A549 (cell line): ENCODE measurements around the gene IL17B. TPM values are rescaled to one million over a fixed set of nuclear protein-coding genes. Genes with fewer than 3 reads are reported as not detected.

Experiments used
- ATAC-seq, 2 experiments: fragments of 200-7000 bp in 1 of 2; fragments of >200 bp in 1 of 2; cut with Nextera tagmentation in 1 of 2; cut with Tn5 transposase in 1 of 2; 3 replicates each; pipeline versions ENCODE4 v1.8.0 to v1.9.1; 2018 to 2020; ENCODE audit warnings: mild to moderate bottlenecking in 1 of 2, moderate library complexity in 1 of 2
- CTCF ChIA-PET: fragments of 300-600 bp; sonication (Branson Sonifier 250); formaldehyde crosslinking; extraction: SDS; loops from one replicate; lab custom pipeline; 2021; ENCODE audit warnings: antibody characterized with exemption, inconsistent platforms; lab: Yijun Ruan, JAX
- POLR2A ChIA-PET: fragments of 350-600 bp; formaldehyde crosslinking; extraction: SDS; loops from one replicate; lab custom pipeline; 2021; ENCODE audit warnings: antibody characterized with exemption, inconsistent platforms; lab: Yijun Ruan, JAX
- DNase-seq, 2 experiments: peaks; one replicate each; pipeline versions ENCODE4 v3.0.0 to v3.0.0-alpha.2; 2011 to 2016; ENCODE audit warnings: low read depth in 1 of 2, low spot score in 1 of 2
- FAIRE-seq: peaks from 2 replicates; lab custom pipeline; 2011; peaks lifted over from hg19 to GRCh38; lab: Jason Lieb, UNC
- H3K27ac ChIP-seq, 2 experiments: fragments of >200 bp; sonication (Bioruptor Twin); formaldehyde crosslinking; 3 replicates each; pipeline ENCODE4 v1.5.1; 2016 to 2017
- H3K4me1 ChIP-seq: fragments of >200 bp; sonication (Bioruptor Twin); formaldehyde crosslinking; 3 replicates; pipeline ENCODE4 v1.6.1; 2016
- H3K4me2 ChIP-seq: fragments of >200 bp; sonication (Bioruptor Twin); formaldehyde crosslinking; 3 replicates; pipeline ENCODE4 v1.6.1; 2016
- H3K4me3 ChIP-seq: fragments of >200 bp; sonication (Bioruptor Twin); formaldehyde crosslinking; 3 replicates; pipeline ENCODE4 v1.5.1; 2016
- H3K9me3 ChIP-seq: fragments of >200 bp; sonication (Bioruptor Twin); formaldehyde crosslinking; 3 replicates; pipeline ENCODE4 v1.6.1; 2016
- CHD2 ChIP-seq: fragments of 150-350 bp; IDR thresholded peaks from 2 replicates; pipeline ENCODE4 v1.6.1; 2014; ENCODE audit warnings: low read length; ENCODE audit not compliant: partially characterized antibody
- EHF ChIP-seq: fragments of 250-450 bp; sonication (Bioruptor Pico); IDR thresholded peaks from 2 replicates; pipeline ENCODE4 v1.5.0; 2020; ENCODE audit warnings: mild to moderate bottlenecking
- EHMT2 ChIP-seq: fragments of 200-600 bp; sonication (generic); IDR thresholded peaks from 2 replicates; pipeline ENCODE4 v1.6.1; 2016; ENCODE audit warnings: antibody characterized with exemption, low read depth, mild to moderate bottlenecking, moderate library complexity
- EP300 ChIP-seq, 2 experiments: fragments of >200 bp; sonication (Bioruptor Twin); formaldehyde crosslinking; IDR thresholded peaks; 2 replicates in 1 of 2; 3 replicates in 1 of 2; pipeline ENCODE4 v1.6.1; 2016 to 2017
- FOSB ChIP-seq: fragments of 250-450 bp; sonication (Bioruptor Pico); IDR thresholded peaks from 2 replicates; pipeline ENCODE4 v1.5.0; 2020; ENCODE audit warnings: mild to moderate bottlenecking, moderate library complexity
- FOXS1 ChIP-seq: fragments of 250-450 bp; sonication (Bioruptor Pico); IDR thresholded peaks from 2 replicates; pipeline ENCODE4 v1.5.0; 2020; ENCODE audit warnings: mild to moderate bottlenecking, moderate library complexity
- JUN ChIP-seq, 2 experiments: fragments of >200 bp; sonication (Bioruptor Twin); formaldehyde crosslinking; IDR thresholded peaks; 2 replicates in 1 of 2; 3 replicates in 1 of 2; pipeline ENCODE4 v1.6.1; 2016 to 2017
- JUNB ChIP-seq: fragments of >200 bp; sonication (Bioruptor Twin); formaldehyde crosslinking; IDR thresholded peaks from 2 replicates; pipeline ENCODE4 v1.6.1; 2016
- MAFK ChIP-seq: fragments of 450-650 bp; IDR thresholded peaks from 2 replicates; pipeline ENCODE4 v1.6.1; 2014; ENCODE audit not compliant: partially characterized antibody
- MYC ChIP-seq: IDR thresholded peaks from 2 replicates; pipeline ENCODE4 v1.6.1; 2012; ENCODE audit warnings: mild to moderate bottlenecking, inconsistent platforms, low read length, improper control_type of control experiment, borderline replicate concordance
- NFE2L2 ChIP-seq: fragments of 150-350 bp; conservative IDR thresholded peaks from 2 replicates; pipeline ENCODE4 v1.6.1; 2014; ENCODE audit warnings: low read length
- PBX3 ChIP-seq: IDR thresholded peaks from 2 replicates; pipeline ENCODE4 v1.6.1; 2012
- PHF8 ChIP-seq: fragments of 200-600 bp; sonication (generic); IDR thresholded peaks from 2 replicates; pipeline ENCODE4 v1.6.1; 2016; ENCODE audit warnings: low read depth, mild to moderate bottlenecking, antibody characterized with exemption, moderate library complexity, borderline replicate concordance
- SMC3 ChIP-seq: fragments of >200 bp; sonication (Bioruptor Twin); formaldehyde crosslinking; IDR thresholded peaks from 3 replicates; pipeline ENCODE4 v1.6.1; 2018; ENCODE audit warnings: inconsistent platforms
- TP53 ChIP-seq: fragments of 250-450 bp; sonication (Bioruptor Pico); IDR thresholded peaks from 2 replicates; pipeline ENCODE4 v1.5.0; 2021; ENCODE audit warnings: mild to moderate bottlenecking, moderate library complexity
- ZFP36 ChIP-seq: fragments of 450-650 bp; IDR thresholded peaks from 2 replicates; pipeline ENCODE4 v1.6.1; 2014; ENCODE audit warnings: borderline replicate concordance; ENCODE audit not compliant: partially characterized antibody
- whole genome bisulfite sequencing: methylation state at CpG from one replicate; pipeline ENCODE4 v1.1.6; 2017; ENCODE audit errors: missing lambda C conversion rate; 5-methylcytosine and 5-hydroxymethylcytosine counted together
- polyA plus RNA-seq, 4 experiments: library from polyadenylated mRNA; depleted of rRNA in 3 of 4; stranded (reverse); fragments of >200 nt; fragmentation: RNase III in 1 of 4; extraction: RNeasy Plus Mini Kit Qiagen cat#74134 plus additional on column Dnase treatment in 1 of 4; gene quantifications; 2 replicates in 3 of 4; 3 replicates in 1 of 4; pipeline ENCODE4 v1.2.3, GENCODE V29; 2011 to 2017
- TF ChIP-seq, protein P1 (sequence below): fragments of >200 bp; sonication (Bioruptor Twin); formaldehyde crosslinking; IDR thresholded peaks from 3 replicates; pipeline ENCODE4 v1.6.1; 2016
- TF ChIP-seq, protein P2 (sequence below): IDR thresholded peaks from 2 replicates; pipeline ENCODE4 v1.6.1; 2012
- TF ChIP-seq, protein P3 (sequence below): IDR thresholded peaks from 2 replicates; pipeline ENCODE4 v1.6.1; 2012; ENCODE audit warnings: low read depth, borderline replicate concordance
- TF ChIP-seq, protein P4 (sequence below): fragments of 250-450 bp; sonication (Bioruptor Pico); IDR thresholded peaks from 2 replicates; pipeline ENCODE4 v1.5.0; 2021; ENCODE audit warnings: mild to moderate bottlenecking, moderate library complexity, borderline replicate concordance

The IL17B gene
- polyA plus RNA-seq, 2 of the 4 experiments (the other 2 are of a cell fraction), result 0.23 TPM; not detected in 1

DNA sequence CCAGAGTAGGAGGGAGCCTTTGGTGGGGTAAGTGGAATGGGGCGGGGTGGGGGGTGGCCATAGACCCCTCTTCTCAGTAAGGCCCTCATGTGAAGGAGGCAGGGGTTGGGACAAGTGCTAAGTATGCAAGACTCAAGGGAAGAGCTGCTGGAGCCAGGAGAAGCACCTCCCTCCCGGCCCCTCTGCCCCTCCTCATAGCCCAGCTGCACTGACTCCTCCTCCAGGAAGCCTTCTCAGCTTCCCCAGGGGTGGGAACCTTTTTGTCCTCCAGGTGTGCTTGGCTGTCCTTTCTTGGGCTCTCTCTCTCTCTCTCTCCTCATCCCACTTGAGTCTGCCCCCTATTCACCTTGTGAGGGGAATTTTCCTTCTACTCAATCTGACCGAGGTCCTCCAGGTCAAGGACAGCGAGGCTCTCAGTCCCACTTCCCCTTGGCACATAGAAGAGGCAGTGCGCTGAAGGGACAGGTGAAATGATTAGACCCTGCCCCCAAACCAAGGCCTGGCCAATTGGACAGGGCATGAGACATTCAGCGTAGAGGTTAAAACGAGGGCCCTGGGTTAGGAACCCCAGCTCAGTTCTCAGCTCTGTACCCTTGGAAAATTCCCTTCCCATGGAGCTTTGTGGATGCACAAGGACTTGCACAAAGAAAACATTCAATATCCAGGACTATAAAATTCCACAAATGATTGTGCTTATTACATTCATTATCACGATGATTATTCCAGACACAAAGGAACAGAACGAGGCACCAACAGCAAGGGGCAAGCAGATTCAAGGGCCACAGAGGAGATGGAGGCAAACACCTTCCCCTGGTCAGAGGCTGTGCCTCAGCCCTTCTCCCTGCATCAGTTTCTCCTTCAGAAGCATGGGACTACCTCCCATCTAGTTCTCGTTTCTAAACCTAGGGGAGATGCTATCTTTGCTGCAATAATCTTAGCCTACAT, 45.6 kb upstream of the IL17B start:
- Histone ChIP-seq H3K4me3 (no peak overlapping the region), H3K4me2 (0 out of 3 replicates have a peak overlapping the region, but pooled peaks have one; percentile 11), H3K27ac (peak overlapping the region in 1 of 2 experiments; percentile 65; a peak in 4 of 6 replicates), H3K4me1 (peaks cover 18% of the 10 kb centered on the region), H3K9me3 (no peaks in the 10 kb centered on the region)
- FAIRE-seq, result no peak
- WGBS, result 79% methylated on average over 9 of the region's 10 CpGs
- DNase-seq, result no peak
- ChIA-PET POLR2A (no interaction called here), CTCF (interaction anchor here (1.0 to 52.1 kb wide), 3 partner anchors 10 to 50 kb away, joined by 4 to 1709 read pairs (median 20); partner anchors contain the start of genes IL17B and PCYOX1L)
- ATAC-seq, result no peak
- TF ChIP-seq ZFP36, result peak; percentile 17
- no peak for TF ChIP-seq CHD2

- WGBS, result 77% methylated on average over 7 of the region's 7 CpGs
- no peak for TF ChIP-seq EHF (CRISPR knock-in tag)
- TF ChIP-seq JUNB, result no peak
- no peak for TF ChIP-seq EHMT2
- TF ChIP-seq JUN (IDR thresholded peaks at IDR 0.05), result no peak
- no peak for TF ChIP-seq FOXS1 (CRISPR knock-in tag)
- TF ChIP-seq NFE2L2, result no peak
- TF ChIP-seq, protein P1, sequence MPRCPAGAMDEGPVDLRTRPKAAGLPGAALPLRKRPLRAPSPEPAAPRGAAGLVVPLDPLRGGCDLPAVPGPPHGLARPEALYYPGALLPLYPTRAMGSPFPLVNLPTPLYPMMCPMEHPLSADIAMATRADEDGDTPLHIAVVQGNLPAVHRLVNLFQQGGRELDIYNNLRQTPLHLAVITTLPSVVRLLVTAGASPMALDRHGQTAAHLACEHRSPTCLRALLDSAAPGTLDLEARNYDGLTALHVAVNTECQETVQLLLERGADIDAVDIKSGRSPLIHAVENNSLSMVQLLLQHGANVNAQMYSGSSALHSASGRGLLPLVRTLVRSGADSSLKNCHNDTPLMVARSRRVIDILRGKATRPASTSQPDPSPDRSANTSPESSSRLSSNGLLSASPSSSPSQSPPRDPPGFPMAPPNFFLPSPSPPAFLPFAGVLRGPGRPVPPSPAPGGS, result no peak
- TF ChIP-seq MAFK, result no peak
- no peak for TF ChIP-seq FOSB (CRISPR knock-in tag)
- no peak for TF ChIP-seq EP300 (IDR thresholded peaks at IDR 0.05)
- TF ChIP-seq PHF8, result no peak
- H3K4me2 ChIP-seq, result 0 out of 3 replicates have a peak overlapping the region, but pooled peaks have one; percentile 11
These were observed 44.7 kb upstream of the IL17B start for GRCh38 chr5:149423794-149424268.

DNA sequence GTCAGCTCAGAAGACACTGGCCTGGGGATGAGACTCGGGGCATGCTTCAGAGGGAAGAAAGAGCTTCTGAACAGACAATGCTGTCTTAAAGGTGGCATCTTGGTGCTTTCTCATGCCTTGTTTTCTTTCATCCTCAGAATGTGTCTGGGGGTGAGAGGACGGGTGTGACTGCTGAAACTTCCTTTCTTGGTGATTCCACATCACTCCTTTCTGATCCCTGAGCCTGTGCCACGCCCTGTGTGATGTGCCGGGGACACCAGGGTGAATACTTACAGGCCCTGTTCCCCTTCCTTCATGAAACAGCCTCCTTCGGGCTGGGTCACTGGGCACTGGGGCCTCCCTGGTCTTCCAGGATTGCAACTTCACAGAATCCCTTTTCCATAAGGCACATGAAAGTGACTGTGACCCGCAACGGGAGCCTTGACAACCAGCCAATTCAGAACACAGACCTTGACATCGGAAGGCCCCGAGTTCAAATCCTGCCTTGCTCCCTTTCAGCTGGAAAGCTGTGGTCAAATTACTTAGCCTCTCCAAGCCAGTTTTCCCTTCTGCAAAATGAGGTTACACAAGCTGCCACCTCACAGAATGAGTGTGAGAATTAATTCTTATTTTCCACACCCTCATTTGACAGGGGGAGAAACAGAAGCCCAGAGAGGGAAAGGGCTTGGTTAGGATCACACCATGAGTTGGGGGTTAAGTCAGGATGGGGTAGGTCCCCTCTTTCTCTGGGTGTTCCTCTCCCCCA, 44.1 kb upstream of the IL17B start:
- TF ChIP-seq MYC (no peak), FOXS1 (CRISPR knock-in tag) (no peak), SMC3 (no peak), TP53 (CRISPR knock-in tag) (no peak), EHMT2 (no peak), PBX3 (no peak), EHF (CRISPR knock-in tag) (no peak)
- TF ChIP-seq, protein P2, sequence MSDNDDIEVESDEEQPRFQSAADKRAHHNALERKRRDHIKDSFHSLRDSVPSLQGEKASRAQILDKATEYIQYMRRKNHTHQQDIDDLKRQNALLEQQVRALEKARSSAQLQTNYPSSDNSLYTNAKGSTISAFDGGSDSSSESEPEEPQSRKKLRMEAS, result no peak
- TF ChIP-seq, protein P3, sequence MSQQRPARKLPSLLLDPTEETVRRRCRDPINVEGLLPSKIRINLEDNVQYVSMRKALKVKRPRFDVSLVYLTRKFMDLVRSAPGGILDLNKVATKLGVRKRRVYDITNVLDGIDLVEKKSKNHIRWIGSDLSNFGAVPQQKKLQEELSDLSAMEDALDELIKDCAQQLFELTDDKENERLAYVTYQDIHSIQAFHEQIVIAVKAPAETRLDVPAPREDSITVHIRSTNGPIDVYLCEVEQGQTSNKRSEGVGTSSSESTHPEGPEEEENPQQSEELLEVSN, result no peak
- TF ChIP-seq, protein P4, sequence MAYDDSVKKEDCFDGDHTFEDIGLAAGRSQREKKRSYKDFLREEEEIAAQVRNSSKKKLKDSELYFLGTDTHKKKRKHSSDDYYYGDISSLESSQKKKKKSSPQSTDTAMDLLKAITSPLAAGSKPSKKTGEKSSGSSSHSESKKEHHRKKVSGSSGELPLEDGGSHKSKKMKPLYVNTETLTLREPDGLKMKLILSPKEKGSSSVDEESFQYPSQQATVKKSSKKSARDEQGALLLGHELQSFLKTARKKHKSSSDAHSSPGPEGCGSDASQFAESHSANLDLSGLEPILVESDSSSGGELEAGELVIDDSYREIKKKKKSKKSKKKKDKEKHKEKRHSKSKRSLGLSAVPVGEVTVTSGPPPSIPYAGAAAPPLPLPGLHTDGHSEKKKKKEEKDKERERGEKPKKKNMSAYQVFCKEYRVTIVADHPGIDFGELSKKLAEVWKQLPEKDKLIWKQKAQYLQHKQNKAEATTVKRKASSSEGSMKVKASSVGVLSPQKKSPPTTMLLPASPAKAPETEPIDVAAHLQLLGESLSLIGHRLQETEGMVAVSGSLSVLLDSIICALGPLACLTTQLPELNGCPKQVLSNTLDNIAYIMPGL, result no peak
- ATAC-seq, result 0 out of 6 replicates have a peak, but pooled peaks of 1 of the 2 experiments have one; percentile 12
- peaks cover 18% of the 10 kb centered on the region for H3K4me1 ChIP-seq
- 70% methylated on average over 9 of the region's 9 CpGs for WGBS
- peak overlapping the region; percentile 11; the same call in 1 of the 3 replicates for H3K4me2 ChIP-seq
- no peak for DNase-seq
- CTCF ChIA-PET, result interaction anchor here (0.6 to 52.1 kb wide), 5 partner anchors 7 to 138 kb away, joined by 3 to 1709 read pairs (median 9); partner anchors contain the start of genes IL17B and PCYOX1L
- H3K27ac ChIP-seq, result peak overlapping the region; percentile 18 to 65
- FAIRE-seq, result no peak
- no peak overlapping the region for H3K4me3 ChIP-seq
- POLR2A ChIA-PET, result interaction anchor here (0.5 to 0.6 kb wide), 2 partner anchors 19 to 249 kb away, joined by 3 read pairs; no protein-coding TSS in a partner anchor
- H3K9me3 ChIP-seq, result no peaks in the 10 kb centered on the region

More at GRCh38 chr5:149423794-149424268, 44.7 kb upstream of the IL17B start:
- DNase-seq (no peak), ATAC-seq (peak in 1 of 2 experiments; percentile 52; a peak in 3 of 6 replicates), FAIRE-seq (no peak)
- H3K9me3 ChIP-seq, result no peaks in the 10 kb centered on the region
- ChIA-PET CTCF (interaction anchor here (1.0 to 52.1 kb wide), 3 partner anchors 10 to 50 kb away, joined by 4 to 1709 read pairs (median 5); partner anchors contain the start of genes IL17B and PCYOX1L), POLR2A (no interaction called here)
- H3K4me1 ChIP-seq, result peaks cover 18% of the 10 kb centered on the region
- H3K4me3 ChIP-seq, result no peak overlapping the region
- H3K27ac ChIP-seq, result peak overlapping the region; percentile 18 to 65; a peak in 5 of 6 replicates
